HG03432 (cell line): ENCODE measurements around the gene CTDSPL.
"Not testable (repeated sequence)": the region's sequence is repeated elsewhere in the genome, so short reads cannot be mapped to it uniquely, and the experiment has no call there.

ENCODE experiments used
- ATAC-seq: cut with Tn5 transposase; IDR thresholded peaks from one replicate; pipeline ENCODE4 v1.9.1; 2021; ENCODE audit warnings: mild to moderate bottlenecking, moderate library complexity; ENCODE audit not compliant: unreplicated experiment

Gene CTDSPL

DNA sequence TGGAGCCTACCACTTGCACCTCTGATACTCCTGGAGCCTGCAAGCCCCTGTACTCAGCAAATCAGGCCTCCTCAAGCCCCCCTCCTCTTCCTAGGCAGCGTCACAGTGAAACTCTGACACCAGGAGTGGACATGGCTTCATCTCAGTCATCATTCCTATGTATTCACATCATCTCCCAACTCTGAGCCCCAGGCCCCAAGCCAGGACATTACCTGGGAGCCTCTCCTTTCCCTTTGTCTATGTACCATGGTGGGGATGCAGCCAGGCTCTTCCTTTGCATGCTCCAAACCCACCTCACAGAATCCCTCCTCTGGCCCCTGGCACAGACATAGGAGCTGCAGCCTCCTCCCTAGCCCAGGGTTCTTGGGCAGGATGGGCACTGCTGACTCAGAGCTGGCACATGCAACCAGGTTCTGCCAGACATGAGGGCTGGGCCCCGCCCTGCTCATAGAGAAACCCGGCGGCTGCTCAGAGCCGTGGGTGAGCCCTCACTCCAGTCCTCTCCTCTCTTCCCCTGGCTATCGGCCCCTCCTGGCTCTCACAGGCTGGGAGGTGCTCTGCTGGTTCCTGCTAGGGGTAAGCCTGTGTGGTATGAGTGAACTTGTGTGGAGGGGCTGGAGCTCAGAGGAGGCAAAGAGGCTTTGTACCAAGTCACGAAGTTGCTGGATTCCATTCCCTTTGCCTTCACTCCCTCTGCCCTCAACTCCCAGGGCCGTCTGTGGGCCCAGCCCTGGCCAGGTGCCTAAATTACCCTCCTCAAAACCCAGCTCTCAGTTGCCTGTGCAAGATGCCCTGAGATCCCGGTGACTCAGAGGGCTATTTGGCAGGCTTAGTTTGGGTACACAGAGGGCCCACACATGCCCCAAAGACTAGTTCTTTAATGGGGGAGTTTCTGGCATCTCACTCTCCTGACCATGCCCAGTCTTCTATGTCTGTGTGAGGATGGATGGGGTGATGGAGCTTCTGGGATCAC, 169.6 kb downstream of the CTDSPL start:
- ATAC-seq: no peak

GRCh38 chr3:38032328-38032865, 170.7 kb downstream of the CTDSPL start:
- ATAC-seq: no peak

GRCh38 chr3:38033586-38033985, 171.9 kb downstream of the CTDSPL start:
- ATAC-seq: not testable (repeated sequence)
